ENCODE results near the gene CCNK. TPM values are rescaled to one million over a fixed set of nuclear protein-coding genes. Genes with fewer than 3 reads are reported as not detected.

Gene CCNK
- total and polyA plus RNA-seq, 10 donors: 11.8 to 58.3 (median 39.8) TPM

GRCh38 chr14:99475660-99476059, 5.5 kb upstream of the CCNK start:
- DNase-seq: no peak
- no peaks in the 10 kb centered on the region for H3K36me3 ChIP-seq
- H3K27me3 ChIP-seq (replicated peaks in 1 of 7): no peaks in the 10 kb centered on the region
- intact Hi-C loops (cut with DNase I; ENCODE audit: low total_unique reads): no loop called here
- H3K4me1 ChIP-seq: peaks cover 15 to 91% (median 47%) of the 10 kb centered on the region in 6 donors
- WGBS, 5 donors: 87 to 97% (median 90%) methylated on average over 2 of the region's 2 CpGs
- no peaks in the 10 kb centered on the region for H3K9me3 ChIP-seq
- H3K27ac ChIP-seq: no peak overlapping the region
- TF ChIP-seq POLR2AphosphoS5 (IDR thresholded peaks at IDR 0.05) (no peak), CTCF (IDR thresholded peaks at IDR 0.05 in 8 of 11, conservative IDR thresholded peaks at IDR 0.05 in 3 of 11) (no peak), POLR2A (IDR thresholded peaks at IDR 0.05) (no peak)
- H3K4me3 ChIP-seq: no peak overlapping the region

- WGBS, 5 donors: 29 to 47% (median 40%) methylated on average over 1 of the region's 1 CpG
- no peak for TF ChIP-seq CTCF (IDR thresholded peaks at IDR 0.05 in 8 of 11, conservative IDR thresholded peaks at IDR 0.05 in 3 of 11)
- no peak for TF ChIP-seq POLR2A (IDR thresholded peaks at IDR 0.05)
- no peak for TF ChIP-seq POLR2AphosphoS5 (IDR thresholded peaks at IDR 0.05)
- Histone ChIP-seq H3K4me1 (peaks cover 15 to 81% (median 43%) of the 10 kb centered on the region in 6 donors), H3K27ac (peak overlapping the region in 1 of 8 donors; percentile 14), H3K4me3 (no peak overlapping the region), H3K27me3 (replicated peaks in 1 of 7) (no peaks in the 10 kb centered on the region), H3K9me3 (no peaks in the 10 kb centered on the region), H3K36me3 (no peaks in the 10 kb centered on the region)
- DNase-seq: no peak
- intact Hi-C loops (cut with DNase I; ENCODE audit: low total_unique reads): no loop called here
These were observed 4.3 kb upstream of the CCNK start for GRCh38 chr14:99476864-99477263.

- no peaks in the 10 kb centered on the region for H3K9me3 ChIP-seq
- DNase-seq: no peak
- no peaks in the 10 kb centered on the region for H3K36me3 ChIP-seq
- intact Hi-C loops (cut with DNase I; ENCODE audit: low total_unique reads): no loop called here
- WGBS, 5 donors: 75 to 84% (median 82%) methylated on average over 4 of the region's 4 CpGs
- H3K4me1 ChIP-seq: peaks cover 27 to 83% (median 54%) of the 10 kb centered on the region in 6 donors
- no peak overlapping the region for H3K27ac ChIP-seq
- H3K4me3 ChIP-seq: no peak overlapping the region
- no peaks in the 10 kb centered on the region for H3K27me3 ChIP-seq (replicated peaks in 1 of 7)
- TF ChIP-seq POLR2A (IDR thresholded peaks at IDR 0.05) (no peak), CTCF (IDR thresholded peaks at IDR 0.05 in 8 of 11, conservative IDR thresholded peaks at IDR 0.05 in 3 of 11) (no peak), POLR2AphosphoS5 (IDR thresholded peaks at IDR 0.05) (no peak)
These were observed 3.1 kb upstream of the CCNK start for GRCh38 chr14:99478128-99478527.

GRCh38 chr14:99479160-99479905, 1.9 kb upstream of the CCNK start:
- Histone ChIP-seq H3K4me3 (peak overlapping the region; percentile 58 to 97 (median 86)), H3K9me3 (no peaks in the 10 kb centered on the region), H3K27me3 (replicated peaks in 1 of 7) (no peaks in the 10 kb centered on the region), H3K36me3 (no peaks in the 10 kb centered on the region), H3K4me1 (peaks cover 31 to 85% (median 66%) of the 10 kb centered on the region in 6 donors), H3K27ac (peak overlapping the region; percentile 45 to 97 (median 94))
- intact Hi-C loops (cut with DNase I; ENCODE audit: low total_unique reads): no loop called here
- TF ChIP-seq POLR2AphosphoS5 (IDR thresholded peaks at IDR 0.05) (no peak), POLR2A (IDR thresholded peaks at IDR 0.05) (no peak), CTCF (IDR thresholded peaks at IDR 0.05 in 8 of 11, conservative IDR thresholded peaks at IDR 0.05 in 3 of 11) (no peak)
- no peak for DNase-seq
- WGBS, 5 donors: 22 to 27% (median 24%) methylated on average over 18 of the region's 18 CpGs

Data from spleen (tissue), 11 donors.